HEK293T (cell line): ENCODE data around the gene JARID2.
"Not testable (repeated sequence)": the region's sequence is repeated elsewhere in the genome, so short reads cannot be mapped to it uniquely, and the experiment has no call there.

Experiments used
- CTCF ChIA-PET: fragments of 350-600 bp; formaldehyde crosslinking; extraction: SDS; loops from one replicate; lab custom pipeline; 2021; ENCODE audit warnings: antibody characterized with exemption, inconsistent platforms; lab: Yijun Ruan, JAX
- POLR2A ChIA-PET: fragments of 350-600 bp; formaldehyde crosslinking; extraction: SDS; loops from one replicate; lab custom pipeline; 2020; ENCODE audit warnings: antibody characterized with exemption, inconsistent platforms; lab: Yijun Ruan, JAX
- DNase-seq: peaks from one replicate; pipeline ENCODE4 v3.0.0; 2012; ENCODE audit warnings: mixed read lengths; ENCODE audit errors: extremely low spot score
- ARNT ChIP-seq: fragments of 450-650 bp; IDR thresholded peaks from 2 replicates; pipeline ENCODE4 v1.6.1; 2017; ENCODE audit warnings: mild to moderate bottlenecking
- BHLHE40 ChIP-seq: fragments of 450-650 bp; IDR thresholded peaks from 2 replicates; pipeline ENCODE4 v1.6.1; 2016; ENCODE audit warnings: mild to moderate bottlenecking, moderate library complexity, borderline replicate concordance
- CTBP1 ChIP-seq: fragments of 450-650 bp; IDR thresholded peaks from 2 replicates; pipeline ENCODE4 v1.6.1; 2016; ENCODE audit warnings: borderline replicate concordance
- ELF4 ChIP-seq: fragments of 450-650 bp; IDR thresholded peaks from 2 replicates; pipeline ENCODE4 v1.6.1; 2017; ENCODE audit warnings: antibody characterized with exemption
- FOXA1 ChIP-seq: fragments of 450-650 bp; IDR thresholded peaks from 2 replicates; pipeline ENCODE4 v1.6.1; 2016; ENCODE audit warnings: mild to moderate bottlenecking
- FOXK2 ChIP-seq: fragments of 450-650 bp; IDR thresholded peaks from 2 replicates; pipeline ENCODE4 v1.6.1; 2016; ENCODE audit warnings: mild to moderate bottlenecking
- FOXM1 ChIP-seq: fragments of 450-650 bp; IDR thresholded peaks from 2 replicates; pipeline ENCODE4 v1.6.1; 2017; ENCODE audit warnings: mild to moderate bottlenecking, borderline replicate concordance
- HDGF ChIP-seq: fragments of 450-650 bp; IDR thresholded peaks from 2 replicates; pipeline ENCODE4 v1.6.1; 2017; ENCODE audit warnings: antibody characterized with exemption, borderline replicate concordance
- L3MBTL2 ChIP-seq: fragments of 450-650 bp; conservative IDR thresholded peaks from 2 replicates; pipeline ENCODE4 v1.6.1; 2016; ENCODE audit warnings: mild to moderate bottlenecking
- LEF1 ChIP-seq: fragments of 450-650 bp; IDR thresholded peaks from 2 replicates; pipeline ENCODE4 v1.6.1; 2017; ENCODE audit warnings: mild to moderate bottlenecking, borderline replicate concordance
- NFRKB ChIP-seq: fragments of 450-650 bp; IDR thresholded peaks from 2 replicates; pipeline ENCODE4 v1.6.1; 2016; ENCODE audit warnings: mild to moderate bottlenecking, moderate library complexity
- SP1 ChIP-seq: fragments of 450-650 bp; IDR thresholded peaks from 2 replicates; pipeline ENCODE4 v1.6.1; 2017
- SUZ12 ChIP-seq: fragments of 450-650 bp; IDR thresholded peaks from 2 replicates; pipeline ENCODE4 v1.6.1; 2016; ENCODE audit warnings: mild to moderate bottlenecking
- TARDBP ChIP-seq: fragments of 450-650 bp; IDR thresholded peaks from 2 replicates; pipeline ENCODE4 v1.6.1; 2016
- ZNF384 ChIP-seq: fragments of 450-650 bp; IDR thresholded peaks from 2 replicates; pipeline ENCODE4 v1.6.1; 2016
- TF ChIP-seq, protein P1 (sequence below): fragments of 450-650 bp; IDR thresholded peaks from 2 replicates; pipeline ENCODE4 v1.6.1; 2016

Gene JARID2

DNA sequence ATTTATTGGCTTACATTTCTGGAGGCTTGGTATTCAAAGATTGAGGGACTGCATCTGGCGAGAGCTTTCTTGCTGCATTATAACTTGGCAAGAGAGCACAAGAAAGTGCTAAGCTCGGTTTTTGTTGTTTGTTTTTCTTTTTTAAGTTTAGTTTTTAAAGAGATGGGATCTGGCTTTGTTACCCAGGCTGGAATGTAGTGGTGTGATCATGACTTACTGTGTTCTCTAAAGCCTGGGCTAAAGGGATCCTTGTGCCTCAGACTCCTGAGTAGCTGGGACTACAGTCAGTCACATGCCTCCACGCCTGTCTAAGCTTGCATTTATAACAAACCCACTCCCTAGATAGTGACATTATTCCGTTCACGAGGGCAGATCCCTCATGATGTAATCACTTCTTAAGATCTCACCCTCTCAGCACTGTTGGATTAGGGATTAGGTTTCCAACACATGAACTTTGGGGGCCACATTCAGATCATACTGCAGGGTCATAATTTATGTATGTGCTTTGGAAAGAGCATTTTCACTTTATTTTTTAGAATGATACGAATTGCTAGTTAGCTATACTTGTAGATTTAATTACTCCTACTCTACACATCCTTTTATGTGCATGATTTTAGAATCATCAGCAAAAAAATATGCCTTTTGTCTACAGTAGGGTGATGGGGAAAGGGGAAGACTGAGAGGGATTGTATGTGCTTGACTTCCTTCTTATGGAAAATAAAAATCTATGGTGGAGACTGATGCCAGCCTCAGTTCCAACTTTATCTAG lies 167.8 kb downstream of the JARID2 start:
- no peak for TF ChIP-seq LEF1
- TF ChIP-seq, protein P1, sequence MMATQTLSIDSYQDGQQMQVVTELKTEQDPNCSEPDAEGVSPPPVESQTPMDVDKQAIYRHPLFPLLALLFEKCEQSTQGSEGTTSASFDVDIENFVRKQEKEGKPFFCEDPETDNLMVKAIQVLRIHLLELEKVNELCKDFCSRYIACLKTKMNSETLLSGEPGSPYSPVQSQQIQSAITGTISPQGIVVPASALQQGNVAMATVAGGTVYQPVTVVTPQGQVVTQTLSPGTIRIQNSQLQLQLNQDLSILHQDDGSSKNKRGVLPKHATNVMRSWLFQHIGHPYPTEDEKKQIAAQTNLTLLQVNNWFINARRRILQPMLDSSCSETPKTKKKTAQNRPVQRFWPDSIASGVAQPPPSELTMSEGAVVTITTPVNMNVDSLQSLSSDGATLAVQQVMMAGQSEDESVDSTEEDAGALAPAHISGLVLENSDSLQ, result peak; percentile 73
- TF ChIP-seq L3MBTL2, result 0 out of 2 replicates have a peak, but pooled peaks have one; percentile 16
- CTCF ChIA-PET, result interaction anchor here (1.0 kb wide), 1 partner anchor 27 kb away, joined by 3 read pairs; no protein-coding TSS in a partner anchor
- POLR2A ChIA-PET, result interaction anchor here (1.0 to 1.2 kb wide), 2 partner anchors 11 to 18 kb away, joined by 3 read pairs; no protein-coding TSS in a partner anchor
- DNase-seq, result no peak

DNA sequence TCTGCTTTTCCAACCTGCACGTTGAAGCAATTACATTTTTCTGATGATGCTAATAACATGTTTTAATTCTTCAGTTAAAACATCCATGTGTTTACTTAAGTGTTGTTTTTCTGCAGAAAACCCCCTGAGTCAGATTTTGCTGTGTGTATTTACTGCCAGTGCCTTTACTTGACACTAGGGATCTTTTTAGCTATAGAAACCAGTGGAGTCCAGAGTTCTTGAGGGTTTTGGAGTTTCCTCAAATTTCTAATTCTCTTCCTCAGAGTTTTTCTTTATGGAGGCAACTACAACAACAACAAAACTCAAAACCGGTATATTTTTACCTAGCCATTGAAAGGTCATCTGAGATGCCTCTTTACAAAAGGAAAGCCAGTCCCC lies 168.4 kb downstream of the JARID2 start:
- DNase-seq, result no peak
- ChIA-PET POLR2A (interaction anchor here (1.2 kb wide), 1 partner anchor 11 kb away, joined by 3 read pairs; no protein-coding TSS in a partner anchor), CTCF (interaction anchor here (1.0 kb wide), 1 partner anchor 26 kb away, joined by 3 read pairs; no protein-coding TSS in a partner anchor)
- TF ChIP-seq HDGF (no peak), FOXM1 (no peak), FOXK2 (no peak), NFRKB (no peak), SUZ12 (no peak), ARNT (no peak)

DNA sequence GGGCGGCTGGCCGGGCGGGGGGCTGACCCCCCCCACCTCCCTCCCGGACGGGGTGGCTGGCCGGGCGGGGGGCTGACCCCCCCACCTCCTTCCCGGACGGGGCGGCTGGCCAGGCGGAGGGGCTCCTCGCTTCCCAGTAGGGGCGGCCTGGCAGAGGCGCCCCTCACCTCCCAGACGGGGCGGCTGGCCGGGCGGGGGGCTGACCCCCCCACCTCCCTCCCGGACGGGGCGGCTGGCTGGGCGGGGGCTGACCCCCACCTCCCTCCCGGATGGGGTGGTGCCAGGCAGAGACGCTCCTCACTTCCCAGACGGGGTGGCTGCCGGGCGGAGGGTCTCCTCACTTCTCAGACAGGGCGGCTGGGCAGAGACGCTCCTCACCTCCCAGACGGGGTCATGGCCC lies 169.8 kb downstream of the JARID2 start:
- POLR2A ChIA-PET, CTCF ChIA-PET, DNase-seq: not testable (repeated sequence)

DNA sequence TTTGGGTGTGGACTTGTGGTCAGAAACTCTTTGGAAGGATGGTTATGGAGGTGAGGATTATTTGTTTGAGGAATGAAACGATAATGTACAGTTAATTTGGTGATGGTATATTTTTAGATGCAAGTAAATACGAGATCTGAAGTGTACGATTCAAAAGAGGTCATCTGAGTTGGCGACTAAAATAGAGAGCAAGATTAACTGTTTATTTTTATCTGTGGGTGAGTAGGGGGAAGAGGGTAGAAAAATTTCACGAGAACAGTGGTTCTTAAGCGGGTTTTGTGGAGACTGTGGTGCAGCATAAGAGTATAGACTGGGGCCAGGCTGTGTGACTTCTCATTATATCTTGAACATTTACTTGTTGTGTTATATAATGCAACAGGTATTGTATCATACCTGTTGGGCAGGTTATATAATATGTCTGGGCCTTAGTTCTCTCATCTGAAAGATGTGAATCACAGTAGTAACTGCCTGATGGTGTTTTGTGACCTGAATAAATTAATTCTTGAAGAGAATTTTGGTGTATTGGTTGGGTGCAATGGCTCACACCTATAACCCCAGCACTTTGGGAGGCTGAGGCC lies 171.2 kb downstream of the JARID2 start:
- CTCF ChIA-PET, result no interaction called here
- POLR2A ChIA-PET, result no interaction called here
- TF ChIP-seq FOXK2 (no peak), TARDBP (no peak), NFRKB (no peak), BHLHE40 (no peak), CTBP1 (no peak), SUZ12 (no peak), FOXA1 (no peak), SP1 (no peak)
- DNase-seq, result no peak

DNA sequence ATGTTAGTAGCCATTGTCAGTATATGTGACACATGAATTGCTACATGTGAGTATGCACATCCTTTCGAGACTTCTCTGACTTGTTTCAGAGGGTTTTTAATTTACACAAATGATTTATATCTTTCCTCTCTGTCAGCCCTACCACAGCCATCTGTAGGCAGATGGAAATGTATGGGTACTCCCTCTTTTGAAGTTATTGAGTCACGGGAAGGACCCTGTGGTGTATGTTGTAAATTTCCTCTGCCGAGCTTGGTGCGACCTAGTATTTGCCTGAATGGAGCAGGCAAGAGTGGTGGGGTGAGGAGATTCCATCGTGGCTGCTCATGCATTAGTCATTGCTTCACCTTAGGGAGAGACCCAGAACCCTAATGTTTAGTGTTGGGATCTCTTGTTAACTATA lies 171.9 kb downstream of the JARID2 start:
- DNase-seq, result no peak
- ChIA-PET CTCF (no interaction called here), POLR2A (no interaction called here)
- TF ChIP-seq FOXM1, result no peak
- no peak for TF ChIP-seq ARNT
- TF ChIP-seq L3MBTL2, result no peak
- TF ChIP-seq NFRKB, result no peak
- no peak for TF ChIP-seq TARDBP
- TF ChIP-seq ZNF384, result no peak
- no peak for TF ChIP-seq HDGF
- TF ChIP-seq ELF4, result no peak
- TF ChIP-seq, protein P1, result no peak
- no peak for TF ChIP-seq CTBP1
- no peak for TF ChIP-seq LEF1

DNA sequence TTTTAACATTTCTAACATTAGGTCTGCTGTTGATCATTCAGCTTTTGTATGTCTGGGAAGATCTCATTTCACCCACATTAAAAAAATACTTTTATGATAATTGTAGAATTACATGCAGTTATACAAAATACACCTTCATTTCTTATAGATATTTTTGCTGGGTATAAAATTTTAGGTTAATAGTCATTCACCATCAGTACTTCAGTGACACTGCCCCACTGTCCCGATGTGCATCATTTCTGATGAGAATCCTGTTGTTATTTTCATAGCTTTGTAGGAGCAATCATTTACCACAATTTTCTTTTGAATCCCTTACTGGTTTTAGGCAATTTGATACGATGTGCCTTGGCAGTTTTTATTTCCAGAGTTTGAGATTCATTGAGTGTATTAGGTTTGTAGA lies 173.6 kb downstream of the JARID2 start:
- POLR2A ChIA-PET, result no interaction called here
- TF ChIP-seq ZNF384 (no peak), SP1 (no peak), ELF4 (no peak)
- TF ChIP-seq, protein P1, result no peak
- no peak for DNase-seq
- CTCF ChIA-PET, result no interaction called here

DNA sequence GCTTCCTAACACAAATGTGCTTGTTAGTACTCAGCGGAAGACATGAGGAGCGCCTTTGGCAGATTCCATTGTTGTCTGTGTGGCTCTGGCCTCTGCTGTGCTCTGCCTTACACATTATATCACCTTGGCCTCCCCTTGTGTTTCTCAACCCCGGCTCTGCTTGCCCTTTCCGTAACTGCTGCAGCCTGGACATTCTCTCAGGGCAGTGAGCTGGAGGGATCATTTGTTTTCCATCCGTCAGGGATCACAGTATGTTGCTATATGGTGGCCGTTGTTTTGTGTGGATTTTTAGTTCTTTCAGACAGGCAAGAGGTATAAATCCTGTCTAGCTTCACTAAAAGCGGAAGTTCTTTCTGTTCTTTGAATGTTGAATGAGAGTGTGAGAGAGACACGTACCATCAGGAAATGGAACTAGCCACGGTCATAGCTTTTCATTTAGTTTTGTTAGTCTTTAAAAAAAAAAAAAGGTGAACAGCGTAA lies 175.1 kb downstream of the JARID2 start:
- POLR2A ChIA-PET, result no interaction called here
- no peak for DNase-seq
- TF ChIP-seq FOXK2 (no peak), CTBP1 (no peak), ARNT (no peak), NFRKB (no peak), FOXA1 (no peak), SUZ12 (no peak)
- CTCF ChIA-PET, result interaction anchor here (0.8 kb wide), 1 partner anchor 598 kb away, joined by 5 read pairs; no protein-coding TSS in a partner anchor
